Activated CD4-positive, alpha-beta T cell treated with anti-CD3 and anti-CD28 coated beads, Interleukin-2, amount 10 ng/mL, durations not matched to agents 7 days and 5 days (primary cell): ENCODE measurements around the gene TCEA2. TPM values are rescaled to one million over a fixed set of nuclear protein-coding genes. Genes with fewer than 3 reads are reported as not detected.

Source experiments
- CTCF ChIA-PET: fragments of 350-600 bp; sonication (Branson Sonifier 250); formaldehyde crosslinking; loops from one replicate; lab custom pipeline; 2021; ENCODE audit warnings: antibody characterized with exemption; lab: Charles Lee
- POLR2A ChIA-PET: fragments of 350-600 bp; sonication (Branson Sonifier 250); formaldehyde crosslinking; loops from one replicate; lab custom pipeline; 2021; ENCODE audit warnings: antibody characterized with exemption; lab: Charles Lee
- DNase-seq: peaks from one replicate; pipeline ENCODE4 v3.0.0-alpha.2; 2020
- H3K27ac Mint-ChIP-seq: one replicate; pipeline ENCODE4 v1.8.0; 2021; ENCODE audit warnings: mild to moderate bottlenecking, moderate library complexity, mixed read lengths
- H3K27me3 Mint-ChIP-seq: one replicate; pipeline ENCODE4 v1.8.0; 2021; ENCODE audit warnings: mixed read lengths
- H3K36me3 Mint-ChIP-seq: one replicate; pipeline ENCODE4 v1.8.0; 2021; ENCODE audit warnings: low read depth, mixed read lengths
- H3K4me1 Mint-ChIP-seq: one replicate; pipeline ENCODE4 v1.8.0; 2021; ENCODE audit warnings: mixed read lengths
- H3K4me3 Mint-ChIP-seq: one replicate; pipeline ENCODE4 v1.8.0; 2021; ENCODE audit warnings: mild to moderate bottlenecking, moderate library complexity, mixed read lengths
- H3K9me3 Mint-ChIP-seq: one replicate; pipeline ENCODE4 v1.8.0; 2021; ENCODE audit warnings: mixed read lengths
- total RNA-seq, 2 experiments: library from RNA; stranded (reverse); gene quantifications; one replicate each; pipeline ENCODE4 v1.2.3, GENCODE V29; 2021

TCEA2 gene
- total RNA-seq, 2 experiments from 2014 or later: 47.6 to 57.9 TPM

DNA sequence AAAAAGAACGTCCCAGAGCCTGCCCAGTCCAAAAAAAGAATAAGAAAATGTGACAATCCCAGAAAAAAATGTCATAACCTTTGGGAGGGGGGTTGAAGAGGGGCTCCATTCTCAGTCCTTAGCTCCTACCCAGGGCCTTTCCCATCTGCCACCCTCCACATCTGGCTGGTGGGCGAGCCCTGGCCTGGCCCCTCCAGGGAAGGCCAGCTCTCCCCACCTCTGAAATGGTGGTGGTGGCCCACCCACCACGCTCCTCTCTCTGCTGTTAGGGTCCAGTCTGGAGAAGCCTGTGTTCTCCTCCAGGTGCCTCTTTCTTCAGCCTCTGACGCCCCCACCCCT, 15.9 kb downstream of the TCEA2 start:
- POLR2A ChIA-PET: no interaction called here
- Mint-ChIP-seq H3K4me3 (peak overlapping the region; percentile 90), H3K4me1 (peaks cover 50% of the 10 kb centered on the region), H3K36me3 (peaks cover 31% of the 10 kb centered on the region), H3K9me3 (no peaks in the 10 kb centered on the region), H3K27me3 (peaks cover 9% of the 10 kb centered on the region), H3K27ac (peak overlapping the region; percentile 83)
- no peak for DNase-seq
- CTCF ChIA-PET: interaction anchor here (0.8 to 5.1 kb wide), 6 partner anchors 10 to 541 kb away, joined by 3 to 30 read pairs (median 8); no protein-coding TSS in a partner anchor

DNA sequence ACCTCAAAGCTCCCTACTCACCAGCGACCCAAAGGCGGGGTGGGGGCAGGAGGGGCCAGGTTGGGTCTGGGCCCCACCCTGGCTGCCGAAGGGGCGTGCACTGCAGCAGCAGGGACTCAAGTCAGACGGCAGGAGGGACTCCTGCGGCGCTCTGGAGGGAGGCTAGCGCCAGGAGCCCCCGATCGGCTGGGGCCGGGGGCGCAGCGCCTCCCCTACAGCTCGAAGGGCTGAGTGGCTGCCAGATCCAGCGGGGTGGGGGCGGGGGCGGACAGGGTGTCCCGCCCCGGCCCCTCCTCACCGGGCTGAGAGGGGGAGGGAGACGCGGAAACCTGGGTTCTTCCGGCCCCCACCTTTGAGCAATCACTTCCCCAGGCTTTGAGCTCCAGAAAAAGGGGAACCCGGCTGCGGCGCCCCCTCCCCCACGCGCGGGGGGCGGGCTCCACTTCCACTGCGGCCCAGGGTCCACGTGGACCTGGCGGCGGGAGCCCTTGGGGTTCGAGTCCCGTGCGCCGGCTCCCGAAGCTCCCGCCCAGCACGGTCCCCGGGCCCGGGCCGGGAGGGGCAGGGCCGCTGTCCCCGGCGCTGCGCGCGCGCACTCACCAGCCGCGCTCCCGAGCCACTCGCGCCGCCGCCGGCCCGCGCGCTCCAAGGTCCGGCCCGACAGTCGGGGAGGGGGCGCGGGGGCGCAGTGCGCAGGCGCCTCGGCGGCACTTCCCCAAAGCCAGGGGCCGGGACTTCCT, 16.4 kb downstream of the TCEA2 start, which contains the start of gene RGS19:
Gene RGS19 (minus strand): TSS at position 246 of the 740 bp plus-strand sequence. CDS start 2,632 bp downstream, outside the sequence.
- Mint-ChIP-seq H3K27ac (peak within 1 kb of the TSS; percentile 83), H3K4me1 (peaks cover 50% of the 10 kb centered on the region), H3K36me3 (peaks cover 26% of the 10 kb centered on the region), H3K4me3 (peak within 1 kb of the TSS; percentile 90), H3K9me3 (no peaks in the 10 kb centered on the region), H3K27me3 (peaks cover 12% of the 10 kb centered on the region)
- CTCF ChIA-PET: interaction anchor here (0.8 to 5.1 kb wide), 7 partner anchors 10 to 542 kb away, joined by 3 to 30 read pairs (median 5); no protein-coding TSS in a partner anchor
- POLR2A ChIA-PET: interaction anchor here (0.6 kb wide), 1 partner anchor 40 kb away, joined by 3 read pairs; no protein-coding TSS in a partner anchor
- DNase-seq: peak; percentile 81

GRCh38 chr20:64080013-64080812, 17.2 kb downstream of the TCEA2 start, which contains the start of gene OPRL1:
Gene OPRL1, plus strand, starts transcription at chr20:64080082. Its CDS starts 12,639 bp downstream, at chr20:64092721.
- Mint-ChIP-seq H3K4me1 (peaks cover 49% of the 10 kb centered on the region), H3K27me3 (peaks cover 16% of the 10 kb centered on the region), H3K27ac (peak within 1 kb of the TSS; percentile 83), H3K36me3 (peaks cover 22% of the 10 kb centered on the region), H3K4me3 (peak within 1 kb of the TSS; percentile 90), H3K9me3 (no peaks in the 10 kb centered on the region)
- POLR2A ChIA-PET: interaction anchor here (0.6 kb wide), 1 partner anchor 41 kb away, joined by 3 read pairs; no protein-coding TSS in a partner anchor
- DNase-seq: no peak
- CTCF ChIA-PET: interaction anchor here (0.9 to 5.1 kb wide), 3 partner anchors 11 to 41 kb away, joined by 4 to 30 read pairs (median 10); no protein-coding TSS in a partner anchor

DNA sequence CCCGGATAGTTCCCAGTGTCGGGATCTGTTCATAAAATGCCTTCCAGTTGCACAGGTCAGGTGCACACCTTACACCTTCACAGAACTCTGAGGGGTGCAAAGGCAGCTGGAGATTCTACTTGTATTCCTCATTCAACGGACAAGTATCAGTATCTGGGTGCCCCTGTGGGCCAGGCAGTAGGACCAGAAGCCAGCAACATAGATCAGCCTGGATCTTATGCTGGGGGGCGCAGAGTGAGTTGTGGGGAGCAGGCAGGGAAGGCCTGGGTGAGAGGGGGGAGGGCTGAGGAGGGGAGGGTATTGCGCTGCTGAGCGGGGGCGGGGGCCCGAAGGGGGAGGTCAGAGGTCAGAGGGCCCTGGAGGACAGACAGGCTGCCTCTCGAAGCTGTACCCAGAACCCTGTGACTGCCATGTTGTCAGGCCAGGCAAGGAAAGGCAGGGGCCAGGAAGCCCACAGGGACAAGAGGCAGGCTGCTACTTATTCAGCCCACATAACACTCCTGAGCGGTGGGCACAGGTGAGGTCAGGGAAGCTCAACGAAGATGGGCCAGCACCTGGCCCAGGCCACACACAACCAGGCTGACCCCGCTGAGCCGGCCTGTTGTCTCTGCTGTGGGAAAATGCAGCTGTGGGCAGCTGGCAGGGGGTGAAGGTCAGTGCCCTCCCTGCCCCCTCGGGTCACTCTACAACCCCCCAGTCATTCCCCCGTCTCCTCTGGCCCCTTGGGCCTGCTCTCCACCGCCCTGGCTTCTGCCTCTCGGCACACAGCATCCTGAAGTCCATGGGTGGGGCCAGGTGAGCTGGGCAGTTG, 18.0 kb downstream of the TCEA2 start:
- DNase-seq: no peak
- peaks cover 16% of the 10 kb centered on the region for H3K36me3 Mint-ChIP-seq
- H3K9me3 Mint-ChIP-seq: no peaks in the 10 kb centered on the region
- POLR2A ChIA-PET: no interaction called here
- H3K4me1 Mint-ChIP-seq: peaks cover 42% of the 10 kb centered on the region
- H3K27ac Mint-ChIP-seq: peak overlapping the region; percentile 65
- CTCF ChIA-PET: interaction anchor here (1.2 to 2.0 kb wide), 2 partner anchors 12 kb away, joined by 4 to 10 read pairs; no protein-coding TSS in a partner anchor
- H3K27me3 Mint-ChIP-seq: peaks cover 24% of the 10 kb centered on the region
- H3K4me3 Mint-ChIP-seq: peak overlapping the region; percentile 70

DNA sequence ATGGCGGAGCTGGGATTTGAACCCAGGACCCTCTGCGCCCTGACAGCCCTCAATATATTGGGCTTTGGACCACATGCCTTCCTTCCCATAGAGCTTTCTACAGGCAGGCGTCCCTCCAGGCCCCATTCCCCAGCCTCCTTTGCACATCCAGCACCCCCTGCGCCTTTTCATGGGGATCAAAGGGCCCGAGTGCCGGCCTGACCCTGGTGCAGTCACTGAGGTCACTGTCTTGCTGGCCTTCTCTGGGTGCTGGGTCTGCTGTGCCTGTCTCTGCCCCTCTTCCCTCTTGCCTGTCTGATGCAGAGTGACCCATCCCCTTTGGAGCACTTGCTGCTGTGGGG, 18.6 kb downstream of the TCEA2 start:
- Mint-ChIP-seq H3K27ac (peak overlapping the region; percentile 54), H3K4me3 (peak overlapping the region; percentile 43), H3K36me3 (peaks cover 15% of the 10 kb centered on the region), H3K9me3 (no peaks in the 10 kb centered on the region), H3K4me1 (peaks cover 38% of the 10 kb centered on the region), H3K27me3 (peaks cover 28% of the 10 kb centered on the region)
- DNase-seq: no peak
- POLR2A ChIA-PET: no interaction called here
- CTCF ChIA-PET: interaction anchor here (1.1 to 1.2 kb wide), 2 partner anchors 13 to 19 kb away, joined by 3 to 4 read pairs; partner anchors contain the start of gene TCEA2

DNA sequence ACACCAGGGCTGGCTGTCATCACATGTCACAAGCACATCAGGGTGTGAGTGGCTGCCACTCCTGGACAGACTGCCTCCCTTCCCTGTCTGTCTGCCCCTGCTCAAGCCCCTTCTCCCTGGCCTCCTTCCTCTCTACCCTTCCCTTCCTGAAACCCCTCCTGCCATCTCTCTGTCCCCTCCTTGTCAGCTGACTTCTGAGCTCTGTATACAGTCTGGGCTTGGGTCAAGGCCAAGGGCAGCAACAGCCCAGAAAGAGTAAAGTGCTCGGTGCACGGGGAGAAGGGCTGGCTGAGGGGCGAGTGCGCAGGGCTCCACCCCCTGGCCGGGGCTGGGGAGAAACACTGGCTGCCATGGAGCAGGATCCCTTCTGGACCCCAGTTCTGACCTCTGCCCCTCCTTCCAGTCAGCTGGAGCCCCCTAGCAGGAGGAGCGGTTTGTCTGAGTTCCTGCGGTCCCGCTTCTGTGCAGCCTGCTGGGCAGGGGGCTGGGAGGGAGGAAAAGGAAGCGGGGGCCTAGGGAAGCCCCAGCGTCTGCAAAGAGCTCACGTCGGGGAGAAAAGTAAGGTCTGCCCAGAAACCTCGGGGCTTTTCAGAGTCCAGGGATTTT, 19.2 kb downstream of the TCEA2 start:
- ChIA-PET POLR2A (no interaction called here), CTCF (interaction anchor here (1.0 to 1.7 kb wide), 4 partner anchors 13 to 204 kb away, joined by 3 to 6 read pairs (median 3); partner anchors contain the start of gene TCEA2)
- DNase-seq: no peak
- peaks cover 12% of the 10 kb centered on the region for H3K36me3 Mint-ChIP-seq
- peaks cover 28% of the 10 kb centered on the region for H3K27me3 Mint-ChIP-seq
- peak overlapping the region; percentile 54 for H3K27ac Mint-ChIP-seq
- peaks cover 33% of the 10 kb centered on the region for H3K4me1 Mint-ChIP-seq
- peak overlapping the region; percentile 43 for H3K4me3 Mint-ChIP-seq
- no peaks in the 10 kb centered on the region for H3K9me3 Mint-ChIP-seq

DNA sequence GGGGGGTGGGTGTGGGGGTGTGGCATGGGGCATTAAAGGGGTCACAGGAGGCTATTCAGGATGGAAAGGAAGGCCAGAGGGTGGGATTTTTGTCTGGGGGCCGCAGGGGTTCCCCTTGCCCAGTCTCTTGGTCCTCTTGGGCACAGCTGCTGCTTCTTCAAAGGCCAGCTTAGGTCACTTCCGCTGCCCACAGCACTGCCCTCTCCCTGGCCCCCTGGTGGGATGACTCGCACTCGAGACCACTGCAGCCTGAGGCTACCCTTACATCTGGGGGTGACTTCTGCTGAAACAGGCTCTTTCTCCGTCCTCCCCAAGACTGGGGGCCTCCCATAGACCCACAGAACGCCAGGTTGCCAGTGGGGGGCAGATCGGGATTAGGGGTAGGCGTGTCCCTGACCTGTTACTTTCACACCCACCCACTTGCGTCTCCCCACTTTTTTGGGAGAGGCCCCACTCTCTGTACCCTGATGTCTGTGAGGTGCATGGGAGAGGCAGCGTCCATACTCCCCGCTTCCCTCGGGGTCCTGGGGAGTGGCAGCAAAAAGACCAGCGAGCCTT, 19.9 kb downstream of the TCEA2 start:
- POLR2A ChIA-PET: no interaction called here
- DNase-seq: no peak

GRCh38 chr20:64083378-64083803, 20.4 kb downstream of the TCEA2 start:
- DNase-seq: peak; percentile 69
- peaks cover 6% of the 10 kb centered on the region for H3K36me3 Mint-ChIP-seq
- no peak overlapping the region for H3K27ac Mint-ChIP-seq
- H3K27me3 Mint-ChIP-seq: peaks cover 31% of the 10 kb centered on the region
- ChIA-PET CTCF (interaction anchor here (0.7 to 2.1 kb wide), 18 partner anchors 11 to 546 kb away, joined by 3 to 16 read pairs (median 3); partner anchors contain the start of genes PRPF6 and PTK6), POLR2A (no interaction called here)
- H3K9me3 Mint-ChIP-seq: peaks cover 9% of the 10 kb centered on the region
- H3K4me1 Mint-ChIP-seq: peaks cover 32% of the 10 kb centered on the region
- peak overlapping the region; percentile 68 for H3K4me3 Mint-ChIP-seq

More for the DNA sequence above, 19.9 kb downstream of the TCEA2 start:
- Mint-ChIP-seq H3K27ac (no peak overlapping the region), H3K4me3 (peak overlapping the region; percentile 68), H3K36me3 (peaks cover 7% of the 10 kb centered on the region), H3K4me1 (peaks cover 32% of the 10 kb centered on the region), H3K27me3 (peaks cover 28% of the 10 kb centered on the region), H3K9me3 (peaks cover 5% of the 10 kb centered on the region)
- CTCF ChIA-PET: interaction anchor here (0.9 to 2.1 kb wide), 11 partner anchors 11 to 203 kb away, joined by 3 to 16 read pairs (median 4); no protein-coding TSS in a partner anchor

- POLR2A ChIA-PET: no interaction called here
- CTCF ChIA-PET: interaction anchor here (0.7 to 2.1 kb wide), 17 partner anchors 12 to 547 kb away, joined by 3 to 16 read pairs (median 3); partner anchors contain the start of genes PRPF6 and PTK6
- peaks cover 9% of the 10 kb centered on the region for H3K9me3 Mint-ChIP-seq
Measured at GRCh38 chr20:64083804-64084684, 21.0 kb downstream of the TCEA2 start, which contains the start of gene LKAAEAR1. Gene LKAAEAR1, minus strand, starts transcription at chr20:64084398. Its CDS starts 179 bp downstream, at chr20:64084219.

DNA sequence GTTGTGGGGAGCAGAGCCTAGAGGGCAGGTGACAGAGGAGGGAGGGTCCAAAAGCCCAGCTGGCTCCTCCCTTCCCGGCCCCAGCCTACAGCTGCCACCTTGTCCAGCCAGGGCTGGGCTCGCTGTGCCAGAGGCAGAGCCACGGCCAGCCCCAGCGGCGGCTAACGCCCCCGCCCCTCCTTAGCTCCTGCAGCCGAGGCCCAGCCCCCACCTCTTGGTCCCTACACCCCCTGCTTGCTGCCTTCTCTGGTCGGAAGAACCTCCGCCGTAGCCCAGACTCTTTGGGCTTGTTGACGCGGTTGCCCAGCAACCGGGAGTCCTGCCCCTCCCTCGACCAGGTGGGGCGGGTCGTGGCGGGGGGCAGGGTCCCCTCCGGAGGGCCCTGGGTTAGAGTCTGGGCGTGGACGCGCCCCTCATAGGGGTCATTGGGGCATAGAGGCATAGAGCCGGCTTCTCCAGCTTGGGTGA, 21.7 kb downstream of the TCEA2 start:
- Mint-ChIP-seq H3K27me3 (peaks cover 31% of the 10 kb centered on the region), H3K27ac (no peak overlapping the region), H3K4me1 (peaks cover 32% of the 10 kb centered on the region), H3K9me3 (peaks cover 9% of the 10 kb centered on the region), H3K36me3 (no peaks in the 10 kb centered on the region), H3K4me3 (peak overlapping the region; percentile 72)
- DNase-seq: no peak
- ChIA-PET POLR2A (no interaction called here), CTCF (interaction anchor here (1.4 to 2.1 kb wide), 6 partner anchors 13 to 172 kb away, joined by 3 to 16 read pairs (median 7); partner anchors contain the start of gene PRPF6)

More at GRCh38 chr20:64083804-64084684, 21.0 kb downstream of the TCEA2 start, which contains the start of gene LKAAEAR1:
- Mint-ChIP-seq H3K27me3 (peaks cover 31% of the 10 kb centered on the region), H3K4me3 (peak within 1 kb of the TSS; percentile 72), H3K36me3 (peaks cover 2% of the 10 kb centered on the region), H3K27ac (no peak within 1 kb of the TSS), H3K4me1 (peaks cover 32% of the 10 kb centered on the region)
- DNase-seq: no peak
